Thymus (tissue), 2 donors: ENCODE measurements around the gene TMEM132A. TPM values are rescaled to one million over a fixed set of nuclear protein-coding genes. Genes with fewer than 3 reads are reported as not detected.

Source experiments
- polyA plus RNA-seq: library from polyadenylated mRNA; stranded (reverse); fragments of 200-250 nt; gene quantifications from one replicate; pipeline ENCODE4 v1.2.3, GENCODE V29; 2013
- total RNA-seq: library from RNA; stranded (reverse); fragments of 120-200 nt; gene quantifications from one replicate; pipeline ENCODE4 v1.2.4, GENCODE V29; 2013
- donor health status: healthy.

TMEM132A gene
- total and polyA plus RNA-seq, 2 donors: 4.6 to 5.7 TPM

Other genes with a start within 250 kb of the TMEM132A start
- gene MS4A8, start 224.8 kb upstream of the TMEM132A start, total RNA-seq: 0.14 TPM
- 0.98 TPM for gene MS4A8, start 224.8 kb upstream of the TMEM132A start, polyA plus RNA-seq
- gene MS4A18, start 199.7 kb upstream of the TMEM132A start, total RNA-seq: not detected
- gene MS4A18, start 199.7 kb upstream of the TMEM132A start, polyA plus RNA-seq: 0.07 TPM
- gene MS4A15, start 167.6 kb upstream of the TMEM132A start, total RNA-seq: not detected
- 0.23 TPM for gene MS4A15, start 167.6 kb upstream of the TMEM132A start, polyA plus RNA-seq
- under 0.01 TPM for gene MS4A10, start 139.1 kb upstream of the TMEM132A start, total RNA-seq
- gene MS4A10, start 139.1 kb upstream of the TMEM132A start, polyA plus RNA-seq: 0.09 TPM
- 9.2 TPM for gene CCDC86, start 82.3 kb upstream of the TMEM132A start, total RNA-seq
- 11.0 TPM for gene CCDC86, start 82.3 kb upstream of the TMEM132A start, polyA plus RNA-seq
- 10.2 TPM for gene PTGDR2, start 68.5 kb upstream of the TMEM132A start, total RNA-seq
- gene PTGDR2, start 68.5 kb upstream of the TMEM132A start, polyA plus RNA-seq: 0.73 TPM
- gene ZP1, start 56.9 kb upstream of the TMEM132A start, total RNA-seq: 1.6 TPM
- gene ZP1, start 56.9 kb upstream of the TMEM132A start, polyA plus RNA-seq: 1.5 TPM
- gene PRPF19, start 17.9 kb upstream of the TMEM132A start, total RNA-seq: 74.9 TPM
- 49.2 TPM for gene PRPF19, start 17.9 kb upstream of the TMEM132A start, polyA plus RNA-seq
- 18.7 TPM for gene TMEM109, start 10.3 kb upstream of the TMEM132A start, total RNA-seq
- 58.1 TPM for gene TMEM109, start 10.3 kb upstream of the TMEM132A start, polyA plus RNA-seq
- gene SLC15A3, start 27.7 kb downstream of the TMEM132A start, total RNA-seq: 17.5 TPM
- 37.5 TPM for gene SLC15A3, start 27.7 kb downstream of the TMEM132A start, polyA plus RNA-seq
- 30.7 TPM for gene CD6, start 47.2 kb downstream of the TMEM132A start, total RNA-seq
- 74.1 TPM for gene CD6, start 47.2 kb downstream of the TMEM132A start, polyA plus RNA-seq
- gene CD5, start 178.0 kb downstream of the TMEM132A start, total RNA-seq: 30.6 TPM
- 40.5 TPM for gene CD5, start 178.0 kb downstream of the TMEM132A start, polyA plus RNA-seq
- 3.5 TPM for gene VPS37C, start 237.0 kb downstream of the TMEM132A start, total RNA-seq
- gene VPS37C, start 237.0 kb downstream of the TMEM132A start, polyA plus RNA-seq: 9.4 TPM